SIG-M5 (cell line): Measurements from ENCODE around the gene SZT2.

ENCODE experiments used
- DNase-seq: peaks from one replicate; lab custom pipeline; 2025; lab: John Stamatoyannopoulos, UW

The SZT2 gene

GRCh38 chr1:43423672-43424550 lies 34.2 kb downstream of the SZT2 start:
- DNase-seq, result no peak

- no peak for DNase-seq
Measured at GRCh38 chr1:43425045-43425444, 35.3 kb downstream of the SZT2 start.

- DNase-seq, result no peak
Measured at GRCh38 chr1:43426221-43426620, 36.5 kb downstream of the SZT2 start.

GRCh38 chr1:43427524-43427923 lies 37.8 kb downstream of the SZT2 start:
- DNase-seq, result no peak

GRCh38 chr1:43427941-43428340 lies 38.2 kb downstream of the SZT2 start:
- no peak for DNase-seq

GRCh38 chr1:43430831-43431230 lies 41.1 kb downstream of the SZT2 start:
- DNase-seq, result no peak

GRCh38 chr1:43431676-43432075 lies 42.0 kb downstream of the SZT2 start:
- no peak for DNase-seq

- DNase-seq, result no peak
Measured at GRCh38 chr1:43432171-43432860, 42.6 kb downstream of the SZT2 start.

GRCh38 chr1:43432907-43433306 lies 43.2 kb downstream of the SZT2 start:
- no peak for DNase-seq

GRCh38 chr1:43434256-43434655 lies 44.6 kb downstream of the SZT2 start:
- no peak for DNase-seq

- no peak for DNase-seq
Measured at GRCh38 chr1:43435146-43436145, 45.7 kb downstream of the SZT2 start.

GRCh38 chr1:43436371-43436770 lies 46.7 kb downstream of the SZT2 start:
- no peak for DNase-seq

- DNase-seq, result no peak
Measured at GRCh38 chr1:43437031-43437973, 47.6 kb downstream of the SZT2 start.

GRCh38 chr1:43438006-43438405 lies 48.3 kb downstream of the SZT2 start:
- no peak for DNase-seq

GRCh38 chr1:43438576-43438952 lies 48.9 kb downstream of the SZT2 start:
- no peak for DNase-seq

- no peak for DNase-seq
Measured at GRCh38 chr1:43438953-43439581, 49.4 kb downstream of the SZT2 start.

- no peak for DNase-seq
Measured at GRCh38 chr1:43439781-43440180, 50.1 kb downstream of the SZT2 start.

GRCh38 chr1:43440358-43440757 lies 50.7 kb downstream of the SZT2 start:
- no peak for DNase-seq

GRCh38 chr1:43441166-43441893 lies 51.6 kb downstream of the SZT2 start:
- no peak for DNase-seq
